ENCODE measurements around the gene ABTB1.

The ABTB1 gene

GRCh38 chr3:127710155-127710941, 37.6 kb downstream of the ABTB1 start:
- no peak overlapping the region for H3K27ac ChIP-seq (replicated peaks)
- no peak for TF ChIP-seq SPI1 (IDR thresholded peaks at IDR 0.05; ENCODE audit: borderline replicate concordance, low read depth)
- TF ChIP-seq, protein P1, sequence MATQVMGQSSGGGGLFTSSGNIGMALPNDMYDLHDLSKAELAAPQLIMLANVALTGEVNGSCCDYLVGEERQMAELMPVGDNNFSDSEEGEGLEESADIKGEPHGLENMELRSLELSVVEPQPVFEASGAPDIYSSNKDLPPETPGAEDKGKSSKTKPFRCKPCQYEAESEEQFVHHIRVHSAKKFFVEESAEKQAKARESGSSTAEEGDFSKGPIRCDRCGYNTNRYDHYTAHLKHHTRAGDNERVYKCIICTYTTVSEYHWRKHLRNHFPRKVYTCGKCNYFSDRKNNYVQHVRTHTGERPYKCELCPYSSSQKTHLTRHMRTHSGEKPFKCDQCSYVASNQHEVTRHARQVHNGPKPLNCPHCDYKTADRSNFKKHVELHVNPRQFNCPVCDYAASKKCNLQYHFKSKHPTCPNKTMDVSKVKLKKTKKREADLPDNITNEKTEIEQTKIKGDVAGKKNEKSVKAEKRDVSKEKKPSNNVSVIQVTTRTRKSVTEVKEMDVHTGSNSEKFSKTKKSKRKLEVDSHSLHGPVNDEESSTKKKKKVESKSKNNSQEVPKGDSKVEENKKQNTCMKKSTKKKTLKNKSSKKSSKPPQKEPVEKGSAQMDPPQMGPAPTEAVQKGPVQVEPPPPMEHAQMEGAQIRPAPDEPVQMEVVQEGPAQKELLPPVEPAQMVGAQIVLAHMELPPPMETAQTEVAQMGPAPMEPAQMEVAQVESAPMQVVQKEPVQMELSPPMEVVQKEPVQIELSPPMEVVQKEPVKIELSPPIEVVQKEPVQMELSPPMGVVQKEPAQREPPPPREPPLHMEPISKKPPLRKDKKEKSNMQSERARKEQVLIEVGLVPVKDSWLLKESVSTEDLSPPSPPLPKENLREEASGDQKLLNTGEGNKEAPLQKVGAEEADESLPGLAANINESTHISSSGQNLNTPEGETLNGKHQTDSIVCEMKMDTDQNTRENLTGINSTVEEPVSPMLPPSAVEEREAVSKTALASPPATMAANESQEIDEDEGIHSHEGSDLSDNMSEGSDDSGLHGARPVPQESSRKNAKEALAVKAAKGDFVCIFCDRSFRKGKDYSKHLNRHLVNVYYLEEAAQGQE (IDR thresholded peaks at IDR 0.05; ENCODE audit: insufficient replicate concordance, low read depth) = no peak
- no peak for TF ChIP-seq POLR2AphosphoS5 (IDR thresholded peaks at IDR 0.05; ENCODE audit: low read depth)
- TF ChIP-seq, protein P2, sequence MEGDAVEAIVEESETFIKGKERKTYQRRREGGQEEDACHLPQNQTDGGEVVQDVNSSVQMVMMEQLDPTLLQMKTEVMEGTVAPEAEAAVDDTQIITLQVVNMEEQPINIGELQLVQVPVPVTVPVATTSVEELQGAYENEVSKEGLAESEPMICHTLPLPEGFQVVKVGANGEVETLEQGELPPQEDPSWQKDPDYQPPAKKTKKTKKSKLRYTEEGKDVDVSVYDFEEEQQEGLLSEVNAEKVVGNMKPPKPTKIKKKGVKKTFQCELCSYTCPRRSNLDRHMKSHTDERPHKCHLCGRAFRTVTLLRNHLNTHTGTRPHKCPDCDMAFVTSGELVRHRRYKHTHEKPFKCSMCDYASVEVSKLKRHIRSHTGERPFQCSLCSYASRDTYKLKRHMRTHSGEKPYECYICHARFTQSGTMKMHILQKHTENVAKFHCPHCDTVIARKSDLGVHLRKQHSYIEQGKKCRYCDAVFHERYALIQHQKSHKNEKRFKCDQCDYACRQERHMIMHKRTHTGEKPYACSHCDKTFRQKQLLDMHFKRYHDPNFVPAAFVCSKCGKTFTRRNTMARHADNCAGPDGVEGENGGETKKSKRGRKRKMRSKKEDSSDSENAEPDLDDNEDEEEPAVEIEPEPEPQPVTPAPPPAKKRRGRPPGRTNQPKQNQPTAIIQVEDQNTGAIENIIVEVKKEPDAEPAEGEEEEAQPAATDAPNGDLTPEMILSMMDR (IDR thresholded peaks at IDR 0.05; ENCODE audit: insufficient read depth, low read length) = no peak
- no peak for TF ChIP-seq GABPA (IDR thresholded peaks at IDR 0.05; ENCODE audit: low read depth)
- no peaks in the 10 kb centered on the region for H3K27me3 ChIP-seq (ENCODE audit: insufficient read depth, poor library complexity, severe bottlenecking)
- H3K4me3 ChIP-seq (replicated peaks; ENCODE audit: insufficient read depth, low read length) = no peak overlapping the region
- DNase-seq (ENCODE audit: low read depth in 1 of 2, low spot score in 1 of 2) = no peak

GRCh38 chr3:127711021-127711695, 38.4 kb downstream of the ABTB1 start:
- no peak overlapping the region for H3K4me3 ChIP-seq (replicated peaks; ENCODE audit: insufficient read depth, low read length)
- DNase-seq (ENCODE audit: low read depth in 1 of 2, low spot score in 1 of 2) = no peak
- H3K27ac ChIP-seq (replicated peaks) = no peak overlapping the region
- TF ChIP-seq, protein P2 (IDR thresholded peaks at IDR 0.05; ENCODE audit: insufficient read depth, low read length) = no peak
- TF ChIP-seq, protein P1 (IDR thresholded peaks at IDR 0.05; ENCODE audit: insufficient replicate concordance, low read depth) = no peak
- TF ChIP-seq SPI1 (IDR thresholded peaks at IDR 0.05; ENCODE audit: borderline replicate concordance, low read depth) (no peak), GABPA (IDR thresholded peaks at IDR 0.05; ENCODE audit: low read depth) (no peak), POLR2AphosphoS5 (IDR thresholded peaks at IDR 0.05; ENCODE audit: low read depth) (no peak)
- no peaks in the 10 kb centered on the region for H3K27me3 ChIP-seq (ENCODE audit: insufficient read depth, poor library complexity, severe bottlenecking)

DNA sequence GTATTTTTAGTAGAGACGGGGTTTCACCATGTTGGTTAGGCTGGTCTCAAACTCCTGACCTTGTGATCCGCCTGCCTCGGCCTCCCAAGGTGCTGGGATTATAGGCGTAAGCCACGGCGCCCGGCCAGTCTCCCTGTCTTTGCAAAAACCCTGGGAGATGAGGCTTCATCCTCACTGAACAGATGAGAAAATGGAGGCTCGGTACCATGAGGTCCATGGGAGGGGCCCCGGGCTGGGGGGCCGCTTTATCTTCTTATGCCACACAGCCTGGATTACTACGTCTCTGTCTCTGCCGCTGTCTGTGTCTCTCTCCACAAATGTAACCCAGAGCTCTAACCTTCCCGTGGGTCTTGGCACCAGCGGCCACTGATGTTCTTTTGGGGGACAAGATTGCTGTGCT, 39.1 kb downstream of the ABTB1 start:
- no peak for TF ChIP-seq POLR2AphosphoS5 (IDR thresholded peaks at IDR 0.05; ENCODE audit: low read depth)
- TF ChIP-seq, protein P1 (IDR thresholded peaks at IDR 0.05; ENCODE audit: insufficient replicate concordance, low read depth) = no peak
- TF ChIP-seq SPI1 (IDR thresholded peaks at IDR 0.05; ENCODE audit: borderline replicate concordance, low read depth) = no peak
- TF ChIP-seq, protein P2 (IDR thresholded peaks at IDR 0.05; ENCODE audit: insufficient read depth, low read length) = no peak
- TF ChIP-seq GABPA (IDR thresholded peaks at IDR 0.05; ENCODE audit: low read depth) = no peak
- no peak overlapping the region for H3K4me3 ChIP-seq (replicated peaks; ENCODE audit: insufficient read depth, low read length)
- H3K27me3 ChIP-seq (ENCODE audit: insufficient read depth, poor library complexity, severe bottlenecking) = no peaks in the 10 kb centered on the region
- DNase-seq (ENCODE audit: low read depth in 1 of 2, low spot score in 1 of 2) = no peak
- no peak overlapping the region for H3K27ac ChIP-seq (replicated peaks)
